H1 (cell line): ENCODE measurements around the gene RABEP1. TPM values are rescaled to one million over a fixed set of nuclear protein-coding genes. Genes with fewer than 3 reads are reported as not detected.

Experiments used
- CTCF ChIA-PET: fragments of 300-600 bp; sonication (Branson Sonifier 250); formaldehyde crosslinking; loops from one replicate; lab custom pipeline; 2021; ENCODE audit not compliant: partially characterized antibody; lab: Charles Lee
- POLR2A ChIA-PET: fragments of 300-600 bp; sonication (Branson Sonifier 250); formaldehyde crosslinking; loops from one replicate; lab custom pipeline; 2021; ENCODE audit warnings: inconsistent platforms; ENCODE audit not compliant: partially characterized antibody; lab: Charles Lee
- DNase-seq, 2 experiments: peaks; one replicate each; pipeline versions ENCODE4 v3.0.0 to v3.0.0-alpha.2; 2010 to 2022; ENCODE audit warnings: low spot score in 2 of 2, low read depth in 1 of 2, mixed read lengths in 1 of 2
- FAIRE-seq: peaks from 2 replicates; lab custom pipeline; 2011; peaks lifted over from hg19 to GRCh38; lab: Jason Lieb, UNC
- H2AFZ ChIP-seq: 2 replicates; pipeline ENCODE4 v1.8.1; 2012; ENCODE audit warnings: low read length, inconsistent platforms
- H2AK5ac ChIP-seq: 2 replicates; pipeline ENCODE4 v1.6.1; 2013; ENCODE audit warnings: low read depth, low read length
- H2BK120ac ChIP-seq: replicated peaks from 2 replicates; pipeline ENCODE3; 2013; ENCODE audit warnings: low read depth, low read length, inconsistent platforms
- H2BK12ac ChIP-seq: 2 replicates; pipeline ENCODE4 v1.6.1; 2013; ENCODE audit warnings: low read depth, low read length
- H2BK15ac ChIP-seq: 2 replicates; pipeline ENCODE4 v1.6.1; 2013; ENCODE audit warnings: low read length
- H2BK20ac ChIP-seq: 2 replicates; pipeline ENCODE4 v1.6.1; 2013; ENCODE audit warnings: low read length
- H2BK5ac ChIP-seq: 2 replicates; pipeline ENCODE4 v1.6.1; 2013; ENCODE audit warnings: low read depth, low read length
- H3K14ac ChIP-seq: 2 replicates; pipeline ENCODE4 v1.6.1; 2013; ENCODE audit warnings: inconsistent platforms; ENCODE audit not compliant: insufficient read length
- H3K18ac ChIP-seq: 2 replicates; pipeline ENCODE4 v1.6.1; 2013; ENCODE audit warnings: low read length; ENCODE audit errors: extremely low read depth
- H3K23ac ChIP-seq: 2 replicates; pipeline ENCODE4 v1.6.1; 2013; ENCODE audit warnings: inconsistent platforms; ENCODE audit not compliant: insufficient read length
- H3K23me2 ChIP-seq: 2 replicates; pipeline ENCODE4 v1.6.1; 2013; ENCODE audit warnings: low read depth, low read length
- H3K27ac ChIP-seq: 2 replicates; pipeline ENCODE4 v1.6.1; 2011; ENCODE audit warnings: low read depth, low read length, inconsistent platforms
- H3K27me3 ChIP-seq, 4 experiments: replicated peaks in 1 of 4; 1 replicate in 1 of 4; 2 replicates in 3 of 4; pipeline versions ENCODE4 v1.6.1 to v1.8.1; 2011 to 2013; ENCODE audit warnings: low read length in 3 of 4, mild to moderate bottlenecking in 3 of 4, inconsistent platforms in 2 of 4, mixed read lengths in 2 of 4, moderate library complexity in 1 of 4; ENCODE audit not compliant: control insufficient read depth in 3 of 4, insufficient read depth in 3 of 4; ENCODE audit errors: extremely low read depth in 1 of 4
- H3K36me3 ChIP-seq, 4 experiments: 2 replicates each; pipeline versions ENCODE4 v1.6.1 to v1.8.1; 2011 to 2013; ENCODE audit warnings: mild to moderate bottlenecking in 4 of 4, low read length in 3 of 4, moderate library complexity in 2 of 4, control low read depth in 1 of 4, inconsistent platforms in 1 of 4; ENCODE audit not compliant: insufficient read depth in 4 of 4, control insufficient read depth in 2 of 4
- H3K4ac ChIP-seq: replicated peaks from 2 replicates; pipeline ENCODE3; 2013; ENCODE audit warnings: low read length, low read depth, mixed read lengths, inconsistent platforms; ENCODE audit not compliant: insufficient read length
- H3K4me1 ChIP-seq, 4 experiments: replicated peaks in 1 of 4; 1 replicate in 1 of 4; 2 replicates in 3 of 4; pipeline versions ENCODE4 v1.6.1 to v1.8.1; 2011 to 2013; ENCODE audit warnings: low read length in 3 of 4, inconsistent platforms in 2 of 4, mixed read lengths in 1 of 4; ENCODE audit not compliant: insufficient read depth in 4 of 4, control insufficient read depth in 3 of 4
- H3K4me2 ChIP-seq, 2 experiments: 2 replicates each; pipeline versions ENCODE4 v1.6.1 to v1.8.1; 2011 to 2013; ENCODE audit warnings: low read depth in 2 of 2, low read length in 2 of 2, control low read depth in 1 of 2, inconsistent platforms in 1 of 2, mild to moderate bottlenecking in 1 of 2; ENCODE audit not compliant: insufficient read depth in 1 of 2
- H3K4me3 ChIP-seq, 4 experiments: fragments of 200-600, 300-600 bp in 1 of 4; sonication (generic), shearing (Covaris generic), sonication (Bioruptor Twin) in 1 of 4; 2 replicates each; pipeline versions ENCODE4 v1.5.1 to v1.8.1; 2011 to 2016; ENCODE audit warnings: low read length in 4 of 4, low read depth in 3 of 4, control low read depth in 2 of 4, inconsistent platforms in 2 of 4, mild to moderate bottlenecking in 2 of 4, mixed read lengths in 1 of 4, moderate library complexity in 1 of 4; ENCODE audit not compliant: insufficient read depth in 2 of 4; ENCODE audit errors: extremely low read depth in 1 of 4
- H3K56ac ChIP-seq: replicated peaks from 2 replicates; pipeline ENCODE3; 2013; ENCODE audit warnings: low read depth, mild to moderate bottlenecking, mixed read lengths, low read length, inconsistent platforms; ENCODE audit not compliant: insufficient read length
- H3K79me1 ChIP-seq: 2 replicates; pipeline ENCODE4 v1.6.1; 2013; ENCODE audit warnings: low read depth, low read length, control low read depth
- H3K79me2 ChIP-seq, 2 experiments: 2 replicates each; pipeline versions ENCODE4 v1.6.1 to v1.8.1; 2012 to 2013; ENCODE audit warnings: low read length in 2 of 2, mild to moderate bottlenecking in 2 of 2, inconsistent platforms in 1 of 2; ENCODE audit not compliant: insufficient read depth in 2 of 2, control insufficient read depth in 1 of 2
- H3K9ac ChIP-seq, 4 experiments: replicated peaks in 1 of 4; 1 replicate in 1 of 4; 2 replicates in 3 of 4; pipeline versions ENCODE4 v1.6.1 to v1.8.1; 2011 to 2013; ENCODE audit warnings: low read depth in 3 of 4, low read length in 3 of 4, control low read depth in 2 of 4, mild to moderate bottlenecking in 2 of 4, moderate library complexity in 2 of 4, inconsistent platforms in 1 of 4; ENCODE audit errors: extremely low read depth in 1 of 4
- H3K9me3 ChIP-seq, 2 experiments: 2 replicates each; pipeline versions ENCODE4 v1.6.1 to v1.8.1; 2012 to 2013; ENCODE audit warnings: mild to moderate bottlenecking in 2 of 2, moderate library complexity in 2 of 2, control low read depth in 1 of 2, inconsistent platforms in 1 of 2, low read depth in 1 of 2, low read length in 1 of 2, mixed read lengths in 1 of 2; ENCODE audit not compliant: insufficient read depth in 2 of 2
- H4K20me1 ChIP-seq, 2 experiments: replicated peaks in 1 of 2; 2 replicates each; pipeline versions ENCODE3 to v1.8.1; 2011 to 2013; ENCODE audit warnings: inconsistent platforms in 2 of 2, low read length in 2 of 2, mild to moderate bottlenecking in 1 of 2; ENCODE audit not compliant: insufficient read depth in 2 of 2, control insufficient read depth in 1 of 2
- H4K5ac ChIP-seq: 2 replicates; pipeline ENCODE4 v1.6.1; 2013; ENCODE audit warnings: low read length, low read depth, mixed read lengths, inconsistent platforms; ENCODE audit not compliant: insufficient read length
- H4K8ac ChIP-seq: 2 replicates; pipeline ENCODE4 v1.8.0; 2013; ENCODE audit warnings: mild to moderate bottlenecking, moderate library complexity, low read length, inconsistent platforms; ENCODE audit not compliant: insufficient read depth; ENCODE audit errors: extremely low read depth
- H4K91ac ChIP-seq: replicated peaks from 2 replicates; pipeline ENCODE3; 2013; ENCODE audit warnings: low read length, mixed read lengths, inconsistent platforms; ENCODE audit not compliant: insufficient read length
- ATF3 ChIP-seq: IDR thresholded peaks from 2 replicates; pipeline ENCODE4 v1.6.1; 2011; ENCODE audit warnings: low read depth, mild to moderate bottlenecking, low read length; ENCODE audit not compliant: insufficient read depth
- GTF2F1 ChIP-seq: IDR thresholded peaks from 2 replicates; pipeline ENCODE4 v1.6.1; 2012; ENCODE audit warnings: low read depth, low read length, improper control_type of control experiment, borderline replicate concordance
- KDM1A ChIP-seq: fragments of 200-600, 300-600 bp; sonication (generic); IDR thresholded peaks from 2 replicates; pipeline ENCODE4 v1.7.1; 2016; ENCODE audit warnings: mild to moderate bottlenecking, low read length, borderline replicate concordance
- MAFK ChIP-seq: IDR thresholded peaks from 2 replicates; pipeline ENCODE4 v1.6.1; 2012; ENCODE audit warnings: low read depth, mild to moderate bottlenecking, improper control_type of control experiment, low read length
- NRF1 ChIP-seq: IDR thresholded peaks from 2 replicates; pipeline ENCODE4 v1.6.1; 2011; ENCODE audit warnings: mild to moderate bottlenecking, low read depth, low read length, improper control_type of control experiment
- POLR2AphosphoS5 ChIP-seq: IDR thresholded peaks from 2 replicates; pipeline ENCODE4 v1.6.1; 2011; ENCODE audit warnings: low read depth, low read length
- POU5F1 ChIP-seq: IDR thresholded peaks from 2 replicates; pipeline ENCODE4 v1.6.1; 2011; ENCODE audit warnings: low read depth, mild to moderate bottlenecking, low read length, moderate library complexity
- RBBP5 ChIP-seq: IDR thresholded peaks from 2 replicates; pipeline ENCODE4 v1.7.1; 2012; ENCODE audit warnings: low read depth, mild to moderate bottlenecking, inconsistent platforms, low read length, moderate library complexity, borderline replicate concordance
- SAP30 ChIP-seq: fragments of 300-600 bp; sonication (generic); IDR thresholded peaks from 2 replicates; pipeline ENCODE4 v1.7.1; 2012; ENCODE audit warnings: low read length, moderate library complexity, mild to moderate bottlenecking, inconsistent platforms; ENCODE audit not compliant: insufficient read depth, insufficient replicate concordance
- SIRT6 ChIP-seq: IDR thresholded peaks from one replicate; pipeline ENCODE4 v1.7.1; 2012; ENCODE audit warnings: low read length, inconsistent platforms
- SP1 ChIP-seq: IDR thresholded peaks from 2 replicates; pipeline ENCODE4 v1.6.1; 2011; ENCODE audit warnings: low read depth, low read length
- TAF1 ChIP-seq: IDR thresholded peaks from 2 replicates; pipeline ENCODE4 v1.6.1; 2011; ENCODE audit warnings: mild to moderate bottlenecking, low read depth, low read length
- TEAD4 ChIP-seq: IDR thresholded peaks from 2 replicates; pipeline ENCODE4 v1.6.1; 2012; ENCODE audit warnings: low read depth, low read length, inconsistent platforms, mixed read lengths
- WGBS, 2 experiments: shearing (Covaris generic) in 1 of 2; methylation state at CpG; one replicate each; pipeline versions ENCODE4 v1.1.6 to v1.1.7; 2013 to 2015; ENCODE audit warnings: low lambda C conversion rate in 2 of 2, mixed read lengths in 2 of 2, inconsistent platforms in 1 of 2, low coverage in 1 of 2, missing lambda C conversion rate in 1 of 2; ENCODE audit not compliant: insufficient replicate concordance in 2 of 2, insufficient coverage in 1 of 2, insufficient read length in 1 of 2; ENCODE audit errors: extremely low coverage in 1 of 2, missing lambda C conversion rate in 1 of 2; 5-methylcytosine and 5-hydroxymethylcytosine counted together
- polyA plus RNA-seq, 7 experiments: library from polyadenylated mRNA; depleted of rRNA in 3 of 7; stranded (reverse) in 5 of 7; unstranded in 2 of 7; fragments of >200 nt in 5 of 7; fragments of 200-250 nt in 2 of 7; gene quantifications; 1 replicate in 5 of 7; 2 replicates in 1 of 7; 4 replicates in 1 of 7; pipeline versions ENCODE4 v1.2.1 to v1.2.3, GENCODE V29; 2011 to 2013; ENCODE audit warnings: missing spikeins in 2 of 7, mixed read lengths in 2 of 7
- total RNA-seq: library from RNA; stranded (reverse); fragmentation: NEBNext Ultra II Directional; extraction: Animal tissue kit (Norgen Biotek cat#: 25700); gene quantifications from 2 replicates; pipeline ENCODE4 v1.2.1, GENCODE V29; 2021

Gene RABEP1
- total and polyA plus RNA-seq, 2 of the 8 experiments (the other 6 are each of a cell fraction or from before 2014, with no cell fraction given), result 8.5 to 52.3 TPM

- Histone ChIP-seq H3K56ac (no peak overlapping the region), H3K4me2 (no peak overlapping the region), H3K36me3 (0 out of 8 replicates have a peak, but pooled peaks cover 0 to 3% (median 0%) of the 10 kb centered on the region in 4 experiments), H2BK15ac (no peak overlapping the region), H3K79me2 (peaks cover 0 to 86% of the 10 kb centered on the region in 2 experiments; a peak in 3 of 4 replicates), H3K27me3 (no peaks in the 10 kb centered on the region), H4K5ac (no peak overlapping the region), H3K23ac (no peak overlapping the region), H3K27ac (no peak overlapping the region), H2AFZ (no peak overlapping the region), H3K4ac (no peak overlapping the region), H2BK120ac (no peak overlapping the region), H3K4me3 (no peak overlapping the region), H2BK5ac (no peak overlapping the region), H2AK5ac (no peak overlapping the region), H3K14ac (no peak overlapping the region), H3K4me1 (no peaks in the 10 kb centered on the region), H3K9ac (no peak overlapping the region), H3K23me2 (no peaks in the 10 kb centered on the region), H4K20me1 (peaks cover 0 to 5% of the 10 kb centered on the region in 2 experiments), H4K91ac (no peak overlapping the region), H3K79me1 (peaks cover 5% of the 10 kb centered on the region; the same call in 1 of the 2 replicates), H2BK20ac (no peak overlapping the region), H3K18ac (no peak overlapping the region), H2BK12ac (no peak overlapping the region), H4K8ac (no peak overlapping the region), H3K9me3 (no peaks in the 10 kb centered on the region)
- CTCF ChIA-PET, result interaction anchor here (0.7 to 4.3 kb wide), 4 partner anchors 10 to 59 kb away, joined by 3 to 49 read pairs (median 4); no protein-coding TSS in a partner anchor
- DNase-seq, result no peak
- 82% methylated on average over 2 of the region's 2 CpGs; no CpG with 5 or more reads in 1 of the 2 experiments for WGBS, 2 experiments
- POLR2A ChIA-PET, result interaction anchor here (0.9 kb wide), 1 partner anchor 9 kb away, joined by 3 read pairs; no protein-coding TSS in a partner anchor
- FAIRE-seq, result no peak
- TF ChIP-seq SP1, result no peak
- no peak for TF ChIP-seq TAF1
- no peak for TF ChIP-seq ATF3
- no peak for TF ChIP-seq SAP30
- no peak for TF ChIP-seq NRF1
- no peak for TF ChIP-seq MAFK
- TF ChIP-seq GTF2F1, result no peak
- TF ChIP-seq SIRT6, result no peak
- no peak for TF ChIP-seq RBBP5
- no peak for TF ChIP-seq TEAD4
- no peak for TF ChIP-seq KDM1A
- no peak for TF ChIP-seq POU5F1
- TF ChIP-seq POLR2AphosphoS5, result no peak
These were observed 15.2 kb downstream of the RABEP1 start for GRCh38 chr17:5297245-5297644.
